ENCODE data around the gene BTRC. TPM values are rescaled to one million over a fixed set of nuclear protein-coding genes. Genes with fewer than 3 reads are reported as not detected.
A peak's percentile ranks its signal among the peaks of the same experiment; 100 is the strongest.
"Not testable (repeated sequence)": the region's sequence is repeated elsewhere in the genome, so short reads cannot be mapped to it uniquely, and the experiment has no call there.

Gene BTRC
- total RNA-seq, 1 donor from 2014 or later: 19.6 TPM

GRCh38 chr10:101386659-101387259 is 32.8 kb downstream of the BTRC start:
- DNase-seq (ENCODE audit: low read depth): no peak

- no peak for DNase-seq (ENCODE audit: low read depth)
Measured at GRCh38 chr10:101388676-101389276, 34.8 kb downstream of the BTRC start.

GRCh38 chr10:101389532-101389931 is 35.6 kb downstream of the BTRC start:
- DNase-seq (ENCODE audit: low read depth): not testable (repeated sequence)

GRCh38 chr10:101389986-101390531 is 36.1 kb downstream of the BTRC start:
- no peak for DNase-seq (ENCODE audit: low read depth)

- no peak for DNase-seq (ENCODE audit: low read depth)
Measured at GRCh38 chr10:101393378-101393777, 39.4 kb downstream of the BTRC start.

- DNase-seq (ENCODE audit: low read depth): peak; percentile 13
Measured at GRCh38 chr10:101394524-101395133, 40.7 kb downstream of the BTRC start.

GRCh38 chr10:101397140-101397539 is 43.2 kb downstream of the BTRC start:
- DNase-seq (ENCODE audit: low read depth): peak; percentile 16

GRCh38 chr10:101400585-101400984 is 46.6 kb downstream of the BTRC start:
- DNase-seq (ENCODE audit: low read depth): peak; percentile 68

- DNase-seq (ENCODE audit: low read depth): no peak
Measured at GRCh38 chr10:101402711-101403110, 48.7 kb downstream of the BTRC start.

- DNase-seq (ENCODE audit: low read depth): no peak
Measured at GRCh38 chr10:101403161-101403560, 49.2 kb downstream of the BTRC start.

GRCh38 chr10:101405001-101405400 is 51.0 kb downstream of the BTRC start:
- DNase-seq (ENCODE audit: low read depth): no peak

- no peak for DNase-seq (ENCODE audit: low read depth)
Measured at GRCh38 chr10:101411598-101411997, 57.6 kb downstream of the BTRC start.

GRCh38 chr10:101414034-101414433 is 60.1 kb downstream of the BTRC start:
- DNase-seq (ENCODE audit: low read depth): no peak

- DNase-seq (ENCODE audit: low read depth): no peak
Measured at GRCh38 chr10:101415884-101416283, 61.9 kb downstream of the BTRC start.

- not testable (repeated sequence) for DNase-seq (ENCODE audit: low read depth)
Measured at GRCh38 chr10:101421967-101422366, 68.0 kb downstream of the BTRC start.

GRCh38 chr10:101425535-101425934 is 71.6 kb downstream of the BTRC start:
- DNase-seq (ENCODE audit: low read depth): no peak

- DNase-seq (ENCODE audit: low read depth): no peak
Measured at GRCh38 chr10:101428036-101428435, 74.1 kb downstream of the BTRC start.

GRCh38 chr10:101429423-101429822 is 75.5 kb downstream of the BTRC start:
- no peak for DNase-seq (ENCODE audit: low read depth)

- no peak for DNase-seq (ENCODE audit: low read depth)
Measured at GRCh38 chr10:101436302-101436701, 82.3 kb downstream of the BTRC start.

- DNase-seq (ENCODE audit: low read depth): no peak
Measured at GRCh38 chr10:101438881-101439391, 85.0 kb downstream of the BTRC start.

GRCh38 chr10:101441541-101442455 is 87.8 kb downstream of the BTRC start:
- DNase-seq (ENCODE audit: low read depth): peak; percentile 65

- no peak for DNase-seq (ENCODE audit: low read depth)
Measured at GRCh38 chr10:101442456-101442800, 88.5 kb downstream of the BTRC start.
